IgD-negative memory B cell (primary cell): ENCODE measurements around the gene TDRD7. TPM values are rescaled to one million over a fixed set of nuclear protein-coding genes. Genes with fewer than 3 reads are reported as not detected.

ENCODE experiments used
- H3K27ac Mint-ChIP-seq, 3 donors: one replicate each; pipeline ENCODE4 v1.8.0; 2020 to 2022; ENCODE audit warnings: mild to moderate bottlenecking in 3 of 3, mixed read lengths in 3 of 3, moderate library complexity in 1 of 3
- H3K27me3 Mint-ChIP-seq: one replicate; pipeline ENCODE4 v1.8.0; 2021; ENCODE audit warnings: mixed read lengths
- H3K36me3 Mint-ChIP-seq: one replicate; pipeline ENCODE4 v1.8.0; 2020; ENCODE audit warnings: mild to moderate bottlenecking, mixed read lengths
- H3K4me1 Mint-ChIP-seq, 3 donors: one replicate each; pipeline ENCODE4 v1.8.0; 2020 to 2022; ENCODE audit warnings: mixed read lengths in 3 of 3, mild to moderate bottlenecking in 1 of 3
- H3K4me3 Mint-ChIP-seq, 4 donors: one replicate each; pipeline ENCODE4 v1.8.0; 2020 to 2022; ENCODE audit warnings: mild to moderate bottlenecking in 4 of 4, mixed read lengths in 4 of 4, moderate library complexity in 3 of 4
- H3K9me3 Mint-ChIP-seq, 3 donors: one replicate each; pipeline ENCODE4 v1.8.0; 2020 to 2021; ENCODE audit warnings: mixed read lengths in 3 of 3, mild to moderate bottlenecking in 1 of 3
- polyA plus RNA-seq: library from polyadenylated mRNA; unstranded; fragments of 300-500 nt; fragmentation: Illumina TruSeq; gene quantifications from one replicate; pipeline ENCODE4 v1.2.3, GENCODE V29; 2021

TDRD7 gene
- polyA plus RNA-seq, 1 donor from 2014 or later = 11.1 TPM

DNA sequence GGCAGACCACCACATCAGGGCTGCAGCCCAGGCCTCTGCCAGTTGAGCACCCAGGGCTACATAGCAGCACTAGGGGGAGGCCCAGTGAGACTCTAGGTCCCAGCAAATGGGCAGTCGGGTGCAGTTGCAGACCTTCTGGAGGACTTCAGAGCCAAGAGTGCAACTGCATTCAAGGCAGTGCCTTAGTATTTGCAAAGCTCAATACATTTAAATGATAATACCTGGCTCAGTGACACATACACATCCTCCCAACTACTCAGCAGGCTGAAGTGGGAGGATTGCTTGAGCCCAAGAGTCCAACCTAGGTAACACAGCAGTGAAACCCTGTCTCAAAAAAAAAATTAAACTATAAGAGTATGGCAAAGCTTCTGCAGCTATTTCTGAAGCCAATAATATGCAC, 51.0 kb downstream of the TDRD7 start:
- Mint-ChIP-seq H3K36me3 (peaks cover 10% of the 10 kb centered on the region), H3K27ac (no peak overlapping the region), H3K4me3 (no peak overlapping the region), H3K4me1 (peaks cover 0 to 1% (median 0%) of the 10 kb centered on the region in 3 donors), H3K27me3 (no peaks in the 10 kb centered on the region), H3K9me3 (no peaks in the 10 kb centered on the region)

DNA sequence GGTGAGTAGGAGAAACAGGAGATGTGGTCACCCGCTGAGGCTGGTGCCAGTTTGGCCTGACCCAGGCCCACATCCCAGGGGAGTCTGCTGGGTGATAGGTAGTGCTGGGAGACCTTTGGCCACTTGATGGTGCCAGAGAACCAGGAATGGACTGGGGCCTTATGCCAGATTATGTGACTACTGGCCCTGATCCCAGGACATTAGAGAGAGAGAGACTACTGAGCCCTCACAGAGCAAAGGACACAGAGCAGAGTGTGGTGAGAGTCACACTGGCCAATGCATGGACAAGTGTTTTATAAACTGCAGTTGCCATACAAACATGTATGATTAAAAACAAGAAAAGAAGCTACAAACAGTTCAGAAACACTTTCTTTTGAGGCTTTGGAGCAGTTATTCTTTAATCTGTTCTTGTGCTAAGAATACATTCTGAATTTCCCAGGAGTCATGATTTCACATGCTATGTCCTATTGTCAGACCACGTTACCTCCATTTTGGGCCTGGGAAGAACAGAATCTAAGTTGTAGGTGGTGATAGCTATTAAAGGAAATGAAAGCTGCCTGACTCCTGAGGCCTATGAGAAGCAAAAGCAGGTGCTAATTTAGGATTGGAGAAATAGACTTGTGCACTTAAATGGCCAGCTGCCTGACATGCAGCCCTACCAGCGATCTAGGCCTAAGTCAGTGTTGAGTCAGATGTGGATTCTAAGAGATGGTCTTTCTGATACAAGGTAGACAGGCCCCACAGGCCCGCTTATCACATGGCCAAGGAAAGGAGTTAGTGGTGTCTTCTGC, 57.0 kb downstream of the TDRD7 start:
- H3K9me3 Mint-ChIP-seq = no peaks in the 10 kb centered on the region
- H3K27me3 Mint-ChIP-seq = no peaks in the 10 kb centered on the region
- peaks cover 10% of the 10 kb centered on the region for H3K36me3 Mint-ChIP-seq
- H3K27ac Mint-ChIP-seq = no peak overlapping the region
- no peaks in the 10 kb centered on the region for H3K4me1 Mint-ChIP-seq
- H3K4me3 Mint-ChIP-seq = no peak overlapping the region

- no peaks in the 10 kb centered on the region for H3K4me1 Mint-ChIP-seq
- peak overlapping the region in 1 of 3 donors; percentile 41 for H3K27ac Mint-ChIP-seq
- no peaks in the 10 kb centered on the region for H3K9me3 Mint-ChIP-seq
- no peak overlapping the region for H3K4me3 Mint-ChIP-seq
- H3K36me3 Mint-ChIP-seq = peaks cover 10% of the 10 kb centered on the region
- no peaks in the 10 kb centered on the region for H3K27me3 Mint-ChIP-seq
Observed at GRCh38 chr9:97470076-97470475, 58.2 kb downstream of the TDRD7 start.

DNA sequence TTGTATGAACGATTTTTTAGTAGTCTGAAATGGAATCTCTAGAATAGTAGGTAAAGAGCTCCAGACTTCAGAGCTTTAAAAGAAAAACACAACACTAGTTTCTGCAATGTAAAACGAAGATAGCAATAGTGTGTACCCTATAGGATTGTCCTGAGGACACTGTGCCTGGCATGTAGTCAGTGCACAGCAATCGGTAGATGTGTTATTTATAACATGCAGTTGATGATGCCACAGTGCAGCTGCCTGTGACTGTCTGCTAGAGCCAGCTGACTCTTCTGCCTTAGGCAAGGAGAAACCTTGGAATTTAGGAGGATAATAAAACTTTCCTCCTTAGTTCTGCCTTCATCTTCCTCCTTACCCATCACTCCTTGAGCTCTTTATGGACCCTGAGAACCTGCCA, 61.8 kb downstream of the TDRD7 start:
- no peaks in the 10 kb centered on the region for H3K9me3 Mint-ChIP-seq
- H3K4me1 Mint-ChIP-seq = no peaks in the 10 kb centered on the region
- H3K27ac Mint-ChIP-seq = no peak overlapping the region
- peaks cover 10% of the 10 kb centered on the region for H3K36me3 Mint-ChIP-seq
- no peaks in the 10 kb centered on the region for H3K27me3 Mint-ChIP-seq
- no peak overlapping the region for H3K4me3 Mint-ChIP-seq

- no peak overlapping the region for H3K4me3 Mint-ChIP-seq
- H3K27me3 Mint-ChIP-seq = no peaks in the 10 kb centered on the region
- no peaks in the 10 kb centered on the region for H3K4me1 Mint-ChIP-seq
- peaks cover 10% of the 10 kb centered on the region for H3K36me3 Mint-ChIP-seq
- H3K27ac Mint-ChIP-seq = no peak overlapping the region
- H3K9me3 Mint-ChIP-seq = no peaks in the 10 kb centered on the region
Observed at GRCh38 chr9:97474372-97474925, 62.6 kb downstream of the TDRD7 start.

DNA sequence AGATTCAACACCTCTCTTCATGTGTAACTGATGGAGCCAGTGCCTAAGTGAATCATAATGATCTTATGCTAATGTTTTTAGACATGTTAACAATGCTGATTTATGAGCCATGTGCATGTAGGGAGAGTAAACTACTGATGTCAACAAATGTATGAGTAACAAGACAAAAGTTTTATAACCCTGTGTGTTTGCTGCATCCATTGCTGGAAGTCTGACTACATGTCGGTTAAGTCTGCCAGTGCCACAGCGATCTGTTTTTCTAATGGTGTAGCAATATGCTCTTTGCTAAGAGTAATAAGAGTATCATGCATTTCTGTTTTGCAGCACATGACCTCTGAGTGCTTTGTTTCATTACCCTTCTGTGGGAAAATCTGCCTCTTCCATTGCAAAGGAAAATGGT, 63.2 kb downstream of the TDRD7 start:
- Mint-ChIP-seq H3K27ac (no peak overlapping the region), H3K9me3 (no peaks in the 10 kb centered on the region), H3K4me3 (no peak overlapping the region), H3K4me1 (no peaks in the 10 kb centered on the region), H3K36me3 (peaks cover 10% of the 10 kb centered on the region), H3K27me3 (no peaks in the 10 kb centered on the region)

DNA sequence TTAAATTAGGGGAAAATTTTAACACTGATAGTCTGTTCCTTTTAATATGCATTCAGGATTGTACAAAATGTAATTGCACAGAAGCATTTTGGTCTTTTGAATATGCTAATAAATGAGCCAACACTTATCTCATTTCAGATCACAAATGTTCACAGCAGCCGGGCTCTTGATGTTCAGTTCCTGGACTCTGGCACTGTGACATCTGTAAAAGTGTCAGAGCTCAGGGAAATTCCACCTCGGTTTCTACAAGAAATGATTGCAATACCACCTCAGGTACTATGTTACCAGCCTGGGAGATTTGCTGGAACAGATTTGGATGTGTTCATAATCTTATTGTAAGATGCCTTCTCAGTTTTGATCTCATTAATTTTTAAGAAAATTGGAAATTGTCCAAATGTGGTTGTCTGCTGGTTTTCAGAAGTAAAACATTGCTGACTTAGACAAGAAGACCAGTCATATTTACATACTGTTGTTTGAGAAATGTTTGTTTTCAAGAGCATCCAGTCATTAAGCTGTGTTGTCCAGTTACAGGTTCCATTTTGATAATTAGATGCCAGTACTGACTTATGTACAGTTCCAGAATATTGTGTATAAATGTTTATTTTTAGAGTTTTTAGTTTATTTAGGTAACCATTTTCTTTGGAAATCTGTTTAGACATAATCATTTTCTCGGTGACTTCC, 66.5 kb downstream of the TDRD7 start:
- H3K9me3 Mint-ChIP-seq = peaks cover 0 to 3% (median 3%) of the 10 kb centered on the region in 3 donors
- H3K27me3 Mint-ChIP-seq = no peaks in the 10 kb centered on the region
- H3K4me3 Mint-ChIP-seq = no peak overlapping the region
- no peaks in the 10 kb centered on the region for H3K4me1 Mint-ChIP-seq
- no peak overlapping the region for H3K27ac Mint-ChIP-seq
- H3K36me3 Mint-ChIP-seq = peaks cover 29% of the 10 kb centered on the region

- Mint-ChIP-seq H3K27ac (no peak overlapping the region), H3K4me1 (no peaks in the 10 kb centered on the region), H3K36me3 (peaks cover 30% of the 10 kb centered on the region), H3K4me3 (no peak overlapping the region), H3K9me3 (peaks cover 0 to 3% (median 3%) of the 10 kb centered on the region in 3 donors), H3K27me3 (no peaks in the 10 kb centered on the region)
Observed at GRCh38 chr9:97479496-97480159, 67.7 kb downstream of the TDRD7 start.

DNA sequence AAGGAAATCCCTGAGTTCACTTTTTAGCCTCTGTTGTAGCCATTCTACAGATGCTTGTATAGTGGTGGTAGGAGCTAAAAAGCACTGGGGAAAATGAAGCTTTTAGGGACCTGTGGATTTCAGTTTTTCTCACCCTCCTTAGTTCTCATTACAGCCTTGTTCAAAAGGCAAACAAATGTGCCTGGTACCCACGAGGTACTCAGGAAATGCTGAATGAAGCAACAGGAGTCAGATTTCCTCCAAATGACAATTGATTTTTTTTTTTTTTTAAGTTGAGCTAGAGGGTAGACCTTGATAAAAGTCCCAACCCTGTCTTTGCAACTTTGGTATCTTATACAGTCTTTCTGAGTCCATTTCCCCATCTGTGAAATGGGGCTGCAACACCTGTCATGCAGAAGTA, 68.3 kb downstream of the TDRD7 start:
- peaks cover 32% of the 10 kb centered on the region for H3K36me3 Mint-ChIP-seq
- no peak overlapping the region for H3K27ac Mint-ChIP-seq
- no peaks in the 10 kb centered on the region for H3K27me3 Mint-ChIP-seq
- no peaks in the 10 kb centered on the region for H3K4me1 Mint-ChIP-seq
- H3K9me3 Mint-ChIP-seq = peaks cover 0 to 3% (median 3%) of the 10 kb centered on the region in 3 donors
- H3K4me3 Mint-ChIP-seq = no peak overlapping the region

DNA sequence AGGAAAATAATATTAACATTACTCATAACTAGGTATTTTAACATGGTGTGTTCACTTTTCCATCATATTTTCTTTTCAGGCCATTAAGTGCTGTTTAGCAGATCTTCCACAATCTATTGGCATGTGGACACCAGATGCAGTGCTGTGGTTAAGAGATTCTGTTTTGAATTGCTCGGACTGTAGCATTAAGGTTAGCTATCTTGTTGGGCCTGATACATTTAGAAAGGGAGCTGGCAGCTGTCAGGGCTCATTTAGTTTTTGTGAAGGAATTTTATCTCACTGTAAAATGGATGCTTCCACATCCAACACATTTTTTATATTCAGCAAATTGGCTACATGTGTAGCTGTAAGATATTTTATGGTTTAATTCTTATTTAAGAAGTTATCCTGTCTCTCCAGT, 68.9 kb downstream of the TDRD7 start:
- Mint-ChIP-seq H3K27me3 (no peaks in the 10 kb centered on the region), H3K4me3 (no peak overlapping the region)

DNA sequence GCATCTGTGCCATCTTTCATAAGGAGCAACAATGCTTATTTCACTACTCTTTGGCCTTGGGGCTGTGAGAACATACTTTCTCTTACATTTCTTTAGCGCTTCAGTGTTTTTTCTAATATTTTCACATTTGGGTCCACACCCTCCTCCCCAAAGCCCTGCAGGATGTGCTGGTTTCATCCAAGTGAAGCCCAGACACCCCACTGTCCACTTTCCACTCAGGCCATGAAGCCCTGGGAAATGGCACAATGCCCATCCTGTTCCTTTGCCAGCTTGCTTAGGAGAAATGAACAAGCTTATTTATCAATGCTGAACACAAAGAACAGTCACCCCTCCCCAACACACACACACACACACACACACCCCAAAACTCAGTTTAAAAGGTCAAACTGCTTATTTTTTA, 72.2 kb downstream of the TDRD7 start:
- Mint-ChIP-seq H3K9me3 (peaks cover 4 to 8% (median 6%) of the 10 kb centered on the region in 3 donors), H3K4me3 (no peak overlapping the region), H3K27ac (no peak overlapping the region), H3K4me1 (no peaks in the 10 kb centered on the region), H3K27me3 (no peaks in the 10 kb centered on the region), H3K36me3 (peaks cover 46% of the 10 kb centered on the region)

More for the DNA sequence above, 68.9 kb downstream of the TDRD7 start:
- Mint-ChIP-seq H3K4me1 (no peaks in the 10 kb centered on the region), H3K27ac (no peak overlapping the region), H3K9me3 (peaks cover 0 to 3% (median 3%) of the 10 kb centered on the region in 3 donors), H3K36me3 (peaks cover 32% of the 10 kb centered on the region)

GRCh38 chr9:97487107-97487506, 75.2 kb downstream of the TDRD7 start:
- H3K36me3 Mint-ChIP-seq = peaks cover 42% of the 10 kb centered on the region
- no peak overlapping the region for H3K27ac Mint-ChIP-seq
- no peak overlapping the region for H3K4me3 Mint-ChIP-seq

GRCh38 chr9:97487861-97488260, 76.0 kb downstream of the TDRD7 start:
- H3K27ac Mint-ChIP-seq = peak overlapping the region in 1 of 3 donors; percentile 47
- peaks cover 1 to 8% (median 4%) of the 10 kb centered on the region in 3 donors for H3K9me3 Mint-ChIP-seq
- no peak overlapping the region for H3K4me3 Mint-ChIP-seq
- H3K4me1 Mint-ChIP-seq = no peaks in the 10 kb centered on the region
- no peaks in the 10 kb centered on the region for H3K27me3 Mint-ChIP-seq
- peaks cover 37% of the 10 kb centered on the region for H3K36me3 Mint-ChIP-seq

More at GRCh38 chr9:97487107-97487506, 75.2 kb downstream of the TDRD7 start:
- Mint-ChIP-seq H3K9me3 (peaks cover 3 to 8% (median 4%) of the 10 kb centered on the region in 3 donors), H3K4me1 (no peaks in the 10 kb centered on the region), H3K27me3 (no peaks in the 10 kb centered on the region)

GRCh38 chr9:97491216-97491999, 79.5 kb downstream of the TDRD7 start:
- Mint-ChIP-seq H3K9me3 (peaks cover 1 to 9% (median 4%) of the 10 kb centered on the region in 3 donors), H3K27ac (no peak overlapping the region), H3K4me1 (no peaks in the 10 kb centered on the region), H3K27me3 (no peaks in the 10 kb centered on the region), H3K36me3 (peaks cover 27% of the 10 kb centered on the region), H3K4me3 (no peak overlapping the region)
